Left kidney (tissue), 2 donors: Measurements from ENCODE around the gene ARPC4. TPM values are rescaled to one million over a fixed set of nuclear protein-coding genes. Genes with fewer than 3 reads are reported as not detected.
"Not testable (repeated sequence)": the region's sequence is repeated elsewhere in the genome, so short reads cannot be mapped to it uniquely, and the experiment has no call there.

Experiments used
- DNase-seq: peaks from one replicate; pipeline ENCODE4 v3.0.0-alpha.2; 2013
- polyA plus RNA-seq: library from polyadenylated mRNA; unstranded; fragments of 120-200 nt; gene quantifications from one replicate; pipeline ENCODE4 v1.2.1, GENCODE V29; 2013; ENCODE audit not compliant: insufficient read length

Gene ARPC4
- polyA plus RNA-seq, 1 donor: 125 TPM

DNA sequence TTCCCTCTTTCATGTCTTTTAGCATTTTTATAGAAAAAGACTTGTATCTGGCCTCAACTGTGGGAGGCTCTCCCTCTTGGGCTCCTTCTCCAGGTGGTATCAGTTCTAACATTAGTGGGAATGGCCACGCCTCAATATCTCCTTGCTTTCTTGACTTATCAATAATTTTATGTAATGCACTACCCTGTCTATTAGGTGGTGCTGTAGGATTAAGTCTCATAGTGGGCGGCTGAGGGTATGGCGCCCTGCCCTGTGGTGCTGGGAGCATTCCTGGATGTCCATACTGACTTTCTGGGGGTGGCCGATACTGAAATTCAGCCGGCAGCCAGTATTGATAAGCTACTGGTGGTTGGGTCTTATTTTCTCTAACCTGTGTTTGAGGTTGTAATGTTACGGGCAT lies 59.6 kb downstream of the ARPC4 start:
- no peak for DNase-seq

DNA sequence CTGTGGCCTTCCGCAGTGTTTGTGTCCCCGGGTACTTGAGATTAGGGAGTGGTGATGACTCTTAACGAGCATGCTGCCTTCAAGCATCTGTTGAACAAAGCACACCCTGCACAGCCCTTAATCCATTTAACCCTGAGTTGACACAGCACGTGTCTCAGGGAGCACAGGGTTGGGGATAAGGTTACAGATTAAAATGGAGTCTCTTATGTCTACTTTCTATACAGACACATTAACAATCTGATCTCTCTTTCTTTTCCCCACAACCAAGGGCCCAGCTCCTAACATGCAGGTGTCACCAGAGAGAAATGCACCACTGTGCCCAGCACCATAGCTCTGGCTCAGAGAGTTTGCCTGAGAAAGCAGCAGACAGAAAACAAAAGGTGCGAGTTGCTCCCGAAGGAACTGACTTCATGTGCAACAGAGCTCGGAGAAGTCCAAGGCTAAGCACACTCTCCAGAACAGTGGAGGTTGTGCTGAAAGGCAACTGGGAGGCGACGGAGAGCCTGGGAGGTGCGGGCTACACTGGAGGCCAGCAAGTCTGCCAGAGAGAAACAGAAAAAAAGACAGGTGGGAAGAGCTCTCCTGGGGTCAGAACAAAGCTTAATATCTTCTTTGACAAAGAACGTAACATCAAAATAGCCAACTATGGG lies 61.5 kb downstream of the ARPC4 start:
- not testable (repeated sequence) for DNase-seq

DNA sequence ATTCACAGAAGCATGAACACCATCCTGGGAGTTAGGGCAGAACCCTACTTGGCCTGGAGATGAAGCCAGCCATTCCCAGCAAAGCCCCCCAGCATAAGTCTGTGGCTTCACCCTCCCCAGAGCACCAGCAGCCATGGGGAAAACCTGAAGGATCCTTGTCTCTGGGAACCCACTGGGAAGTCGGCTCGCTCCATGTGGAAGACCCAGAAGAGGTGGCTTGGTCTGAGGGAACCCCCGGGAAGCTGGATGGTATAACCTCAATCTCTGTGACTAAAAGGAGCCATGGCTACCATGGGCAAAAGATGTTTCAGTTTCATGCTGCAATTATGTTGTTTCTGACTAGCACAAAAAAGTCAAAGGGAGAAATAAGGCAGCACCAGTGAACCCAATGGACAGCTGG lies 62.7 kb downstream of the ARPC4 start:
- DNase-seq: no peak

Other genes starting within 250 kb of the ARPC4 start
- gene LHFPL4, start 239.3 kb upstream of the ARPC4 start, polyA plus RNA-seq: 0.05 TPM
- gene MTMR14, start 143.6 kb upstream of the ARPC4 start, polyA plus RNA-seq: 37.7 TPM
- not detected for gene CPNE9, start 89.2 kb upstream of the ARPC4 start, polyA plus RNA-seq
- 17.9 TPM for gene BRPF1, start 61.3 kb upstream of the ARPC4 start, polyA plus RNA-seq
- gene OGG1, start 43.1 kb upstream of the ARPC4 start, polyA plus RNA-seq: 72.2 TPM
- gene CAMK1, start 23.1 kb upstream of the ARPC4 start, polyA plus RNA-seq: 14.6 TPM
- 64.1 TPM for gene TADA3, start 609 bp upstream of the ARPC4 start, polyA plus RNA-seq
- gene TTLL3, start 17.2 kb downstream of the ARPC4 start, polyA plus RNA-seq: 73.4 TPM
- 36.1 TPM for gene RPUSD3, start 50.9 kb downstream of the ARPC4 start, polyA plus RNA-seq
- not detected for gene CIDEC, start 87.2 kb downstream of the ARPC4 start, polyA plus RNA-seq
- 44.4 TPM for gene JAGN1, start 97.5 kb downstream of the ARPC4 start, polyA plus RNA-seq
- 18.6 TPM for gene IL17RE, start 109.8 kb downstream of the ARPC4 start, polyA plus RNA-seq
- gene IL17RC, start 124.0 kb downstream of the ARPC4 start, polyA plus RNA-seq: 38.3 TPM
- 46.3 TPM for gene CRELD1, start 140.8 kb downstream of the ARPC4 start, polyA plus RNA-seq
- 4.4 TPM for gene PRRT3, start 159.3 kb downstream of the ARPC4 start, polyA plus RNA-seq
- gene EMC3, start 193.8 kb downstream of the ARPC4 start, polyA plus RNA-seq: 82.8 TPM
- gene FANCD2, start 233.4 kb downstream of the ARPC4 start, polyA plus RNA-seq: 29.4 TPM